H1 (cell line): Measurements from ENCODE around the gene ATXN1L. TPM values are rescaled to one million over a fixed set of nuclear protein-coding genes. Genes with fewer than 3 reads are reported as not detected.

ENCODE experiments used
- CTCF ChIA-PET: fragments of 300-600 bp; sonication (Branson Sonifier 250); formaldehyde crosslinking; loops from one replicate; lab custom pipeline; 2021; ENCODE audit not compliant: partially characterized antibody; lab: Charles Lee
- POLR2A ChIA-PET: fragments of 300-600 bp; sonication (Branson Sonifier 250); formaldehyde crosslinking; loops from one replicate; lab custom pipeline; 2021; ENCODE audit warnings: inconsistent platforms; ENCODE audit not compliant: partially characterized antibody; lab: Charles Lee
- DNase-seq, 2 experiments: peaks; one replicate each; pipeline versions ENCODE4 v3.0.0 to v3.0.0-alpha.2; 2010 to 2022; ENCODE audit warnings: low spot score in 2 of 2, low read depth in 1 of 2, mixed read lengths in 1 of 2
- FAIRE-seq: peaks from 2 replicates; lab custom pipeline; 2011; peaks lifted over from hg19 to GRCh38; lab: Jason Lieb, UNC
- H2AFZ ChIP-seq: 2 replicates; pipeline ENCODE4 v1.8.1; 2012; ENCODE audit warnings: low read length, inconsistent platforms
- H2AK5ac ChIP-seq: 2 replicates; pipeline ENCODE4 v1.6.1; 2013; ENCODE audit warnings: low read depth, low read length
- H2BK120ac ChIP-seq: replicated peaks from 2 replicates; pipeline ENCODE3; 2013; ENCODE audit warnings: low read depth, low read length, inconsistent platforms
- H2BK12ac ChIP-seq: 2 replicates; pipeline ENCODE4 v1.6.1; 2013; ENCODE audit warnings: low read depth, low read length
- H2BK15ac ChIP-seq: 2 replicates; pipeline ENCODE4 v1.6.1; 2013; ENCODE audit warnings: low read length
- H2BK20ac ChIP-seq: 2 replicates; pipeline ENCODE4 v1.6.1; 2013; ENCODE audit warnings: low read length
- H2BK5ac ChIP-seq: 2 replicates; pipeline ENCODE4 v1.6.1; 2013; ENCODE audit warnings: low read depth, low read length
- H3K14ac ChIP-seq: 2 replicates; pipeline ENCODE4 v1.6.1; 2013; ENCODE audit warnings: inconsistent platforms; ENCODE audit not compliant: insufficient read length
- H3K18ac ChIP-seq: 2 replicates; pipeline ENCODE4 v1.6.1; 2013; ENCODE audit warnings: low read length; ENCODE audit errors: extremely low read depth
- H3K23ac ChIP-seq: 2 replicates; pipeline ENCODE4 v1.6.1; 2013; ENCODE audit warnings: inconsistent platforms; ENCODE audit not compliant: insufficient read length
- H3K23me2 ChIP-seq: 2 replicates; pipeline ENCODE4 v1.6.1; 2013; ENCODE audit warnings: low read depth, low read length
- H3K27ac ChIP-seq: 2 replicates; pipeline ENCODE4 v1.6.1; 2011; ENCODE audit warnings: low read depth, low read length, inconsistent platforms
- H3K27me3 ChIP-seq, 4 experiments: replicated peaks in 1 of 4; 1 replicate in 1 of 4; 2 replicates in 3 of 4; pipeline versions ENCODE4 v1.6.1 to v1.8.1; 2011 to 2013; ENCODE audit warnings: low read length in 3 of 4, mild to moderate bottlenecking in 3 of 4, inconsistent platforms in 2 of 4, mixed read lengths in 2 of 4, moderate library complexity in 1 of 4; ENCODE audit not compliant: control insufficient read depth in 3 of 4, insufficient read depth in 3 of 4; ENCODE audit errors: extremely low read depth in 1 of 4
- H3K36me3 ChIP-seq, 4 experiments: 2 replicates each; pipeline versions ENCODE4 v1.6.1 to v1.8.1; 2011 to 2013; ENCODE audit warnings: mild to moderate bottlenecking in 4 of 4, low read length in 3 of 4, moderate library complexity in 2 of 4, control low read depth in 1 of 4, inconsistent platforms in 1 of 4; ENCODE audit not compliant: insufficient read depth in 4 of 4, control insufficient read depth in 2 of 4
- H3K4ac ChIP-seq: replicated peaks from 2 replicates; pipeline ENCODE3; 2013; ENCODE audit warnings: low read length, low read depth, mixed read lengths, inconsistent platforms; ENCODE audit not compliant: insufficient read length
- H3K4me1 ChIP-seq, 4 experiments: replicated peaks in 1 of 4; 1 replicate in 1 of 4; 2 replicates in 3 of 4; pipeline versions ENCODE4 v1.6.1 to v1.8.1; 2011 to 2013; ENCODE audit warnings: low read length in 3 of 4, inconsistent platforms in 2 of 4, mixed read lengths in 1 of 4; ENCODE audit not compliant: insufficient read depth in 4 of 4, control insufficient read depth in 3 of 4
- H3K4me2 ChIP-seq, 2 experiments: 2 replicates each; pipeline versions ENCODE4 v1.6.1 to v1.8.1; 2011 to 2013; ENCODE audit warnings: low read depth in 2 of 2, low read length in 2 of 2, control low read depth in 1 of 2, inconsistent platforms in 1 of 2, mild to moderate bottlenecking in 1 of 2; ENCODE audit not compliant: insufficient read depth in 1 of 2
- H3K4me3 ChIP-seq, 4 experiments: fragments of 200-600, 300-600 bp in 1 of 4; sonication (generic), shearing (Covaris generic), sonication (Bioruptor Twin) in 1 of 4; 2 replicates each; pipeline versions ENCODE4 v1.5.1 to v1.8.1; 2011 to 2016; ENCODE audit warnings: low read length in 4 of 4, low read depth in 3 of 4, control low read depth in 2 of 4, inconsistent platforms in 2 of 4, mild to moderate bottlenecking in 2 of 4, mixed read lengths in 1 of 4, moderate library complexity in 1 of 4; ENCODE audit not compliant: insufficient read depth in 2 of 4; ENCODE audit errors: extremely low read depth in 1 of 4
- H3K56ac ChIP-seq: replicated peaks from 2 replicates; pipeline ENCODE3; 2013; ENCODE audit warnings: low read depth, mild to moderate bottlenecking, mixed read lengths, low read length, inconsistent platforms; ENCODE audit not compliant: insufficient read length
- H3K79me1 ChIP-seq: 2 replicates; pipeline ENCODE4 v1.6.1; 2013; ENCODE audit warnings: low read depth, low read length, control low read depth
- H3K79me2 ChIP-seq, 2 experiments: 2 replicates each; pipeline versions ENCODE4 v1.6.1 to v1.8.1; 2012 to 2013; ENCODE audit warnings: low read length in 2 of 2, mild to moderate bottlenecking in 2 of 2, inconsistent platforms in 1 of 2; ENCODE audit not compliant: insufficient read depth in 2 of 2, control insufficient read depth in 1 of 2
- H3K9ac ChIP-seq, 4 experiments: replicated peaks in 1 of 4; 1 replicate in 1 of 4; 2 replicates in 3 of 4; pipeline versions ENCODE4 v1.6.1 to v1.8.1; 2011 to 2013; ENCODE audit warnings: low read depth in 3 of 4, low read length in 3 of 4, control low read depth in 2 of 4, mild to moderate bottlenecking in 2 of 4, moderate library complexity in 2 of 4, inconsistent platforms in 1 of 4; ENCODE audit errors: extremely low read depth in 1 of 4
- H3K9me3 ChIP-seq, 2 experiments: 2 replicates each; pipeline versions ENCODE4 v1.6.1 to v1.8.1; 2012 to 2013; ENCODE audit warnings: mild to moderate bottlenecking in 2 of 2, moderate library complexity in 2 of 2, control low read depth in 1 of 2, inconsistent platforms in 1 of 2, low read depth in 1 of 2, low read length in 1 of 2, mixed read lengths in 1 of 2; ENCODE audit not compliant: insufficient read depth in 2 of 2
- H4K20me1 ChIP-seq, 2 experiments: replicated peaks in 1 of 2; 2 replicates each; pipeline versions ENCODE3 to v1.8.1; 2011 to 2013; ENCODE audit warnings: inconsistent platforms in 2 of 2, low read length in 2 of 2, mild to moderate bottlenecking in 1 of 2; ENCODE audit not compliant: insufficient read depth in 2 of 2, control insufficient read depth in 1 of 2
- H4K5ac ChIP-seq: 2 replicates; pipeline ENCODE4 v1.6.1; 2013; ENCODE audit warnings: low read length, low read depth, mixed read lengths, inconsistent platforms; ENCODE audit not compliant: insufficient read length
- H4K8ac ChIP-seq: 2 replicates; pipeline ENCODE4 v1.8.0; 2013; ENCODE audit warnings: mild to moderate bottlenecking, moderate library complexity, low read length, inconsistent platforms; ENCODE audit not compliant: insufficient read depth; ENCODE audit errors: extremely low read depth
- H4K91ac ChIP-seq: replicated peaks from 2 replicates; pipeline ENCODE3; 2013; ENCODE audit warnings: low read length, mixed read lengths, inconsistent platforms; ENCODE audit not compliant: insufficient read length
- CREB1 ChIP-seq: IDR thresholded peaks from 2 replicates; pipeline ENCODE4 v1.6.1; 2012; ENCODE audit warnings: inconsistent platforms
- MAFK ChIP-seq: IDR thresholded peaks from 2 replicates; pipeline ENCODE4 v1.6.1; 2012; ENCODE audit warnings: low read depth, mild to moderate bottlenecking, improper control_type of control experiment, low read length
- NANOG ChIP-seq: IDR thresholded peaks from 2 replicates; pipeline ENCODE4 v1.6.1; 2011; ENCODE audit warnings: low read length, low read depth, mild to moderate bottlenecking, inconsistent platforms; ENCODE audit not compliant: insufficient read depth, poor library complexity, severe bottlenecking
- POLR2AphosphoS5 ChIP-seq: IDR thresholded peaks from 2 replicates; pipeline ENCODE4 v1.6.1; 2011; ENCODE audit warnings: low read depth, low read length
- RAD21 ChIP-seq, 2 experiments: IDR thresholded peaks in 1 of 2; conservative IDR thresholded peaks in 1 of 2; 2 replicates each; pipeline ENCODE4 v1.6.1; 2011; ENCODE audit warnings: low read depth in 2 of 2, low read length in 2 of 2, improper control_type of control experiment in 1 of 2, inconsistent platforms in 1 of 2, mild to moderate bottlenecking in 1 of 2, moderate library complexity in 1 of 2
- SP4 ChIP-seq: IDR thresholded peaks from 2 replicates; pipeline ENCODE4 v1.6.1; 2012; ENCODE audit warnings: low read length, inconsistent platforms
- WGBS, 2 experiments: shearing (Covaris generic) in 1 of 2; methylation state at CpG; one replicate each; pipeline versions ENCODE4 v1.1.6 to v1.1.7; 2013 to 2015; ENCODE audit warnings: low lambda C conversion rate in 2 of 2, mixed read lengths in 2 of 2, inconsistent platforms in 1 of 2, low coverage in 1 of 2, missing lambda C conversion rate in 1 of 2; ENCODE audit not compliant: insufficient replicate concordance in 2 of 2, insufficient coverage in 1 of 2, insufficient read length in 1 of 2; ENCODE audit errors: extremely low coverage in 1 of 2, missing lambda C conversion rate in 1 of 2; 5-methylcytosine and 5-hydroxymethylcytosine counted together
- polyA plus RNA-seq, 7 experiments: library from polyadenylated mRNA; depleted of rRNA in 3 of 7; stranded (reverse) in 5 of 7; unstranded in 2 of 7; fragments of >200 nt in 5 of 7; fragments of 200-250 nt in 2 of 7; gene quantifications; 1 replicate in 5 of 7; 2 replicates in 1 of 7; 4 replicates in 1 of 7; pipeline versions ENCODE4 v1.2.1 to v1.2.3, GENCODE V29; 2011 to 2013; ENCODE audit warnings: missing spikeins in 2 of 7, mixed read lengths in 2 of 7
- total RNA-seq: library from RNA; stranded (reverse); fragmentation: NEBNext Ultra II Directional; extraction: Animal tissue kit (Norgen Biotek cat#: 25700); gene quantifications from 2 replicates; pipeline ENCODE4 v1.2.1, GENCODE V29; 2021

The ATXN1L gene
- total and polyA plus RNA-seq, 2 of the 8 experiments (the other 6 are each of a cell fraction or from before 2014, with no cell fraction given): 12.1 to 23.8 TPM

DNA sequence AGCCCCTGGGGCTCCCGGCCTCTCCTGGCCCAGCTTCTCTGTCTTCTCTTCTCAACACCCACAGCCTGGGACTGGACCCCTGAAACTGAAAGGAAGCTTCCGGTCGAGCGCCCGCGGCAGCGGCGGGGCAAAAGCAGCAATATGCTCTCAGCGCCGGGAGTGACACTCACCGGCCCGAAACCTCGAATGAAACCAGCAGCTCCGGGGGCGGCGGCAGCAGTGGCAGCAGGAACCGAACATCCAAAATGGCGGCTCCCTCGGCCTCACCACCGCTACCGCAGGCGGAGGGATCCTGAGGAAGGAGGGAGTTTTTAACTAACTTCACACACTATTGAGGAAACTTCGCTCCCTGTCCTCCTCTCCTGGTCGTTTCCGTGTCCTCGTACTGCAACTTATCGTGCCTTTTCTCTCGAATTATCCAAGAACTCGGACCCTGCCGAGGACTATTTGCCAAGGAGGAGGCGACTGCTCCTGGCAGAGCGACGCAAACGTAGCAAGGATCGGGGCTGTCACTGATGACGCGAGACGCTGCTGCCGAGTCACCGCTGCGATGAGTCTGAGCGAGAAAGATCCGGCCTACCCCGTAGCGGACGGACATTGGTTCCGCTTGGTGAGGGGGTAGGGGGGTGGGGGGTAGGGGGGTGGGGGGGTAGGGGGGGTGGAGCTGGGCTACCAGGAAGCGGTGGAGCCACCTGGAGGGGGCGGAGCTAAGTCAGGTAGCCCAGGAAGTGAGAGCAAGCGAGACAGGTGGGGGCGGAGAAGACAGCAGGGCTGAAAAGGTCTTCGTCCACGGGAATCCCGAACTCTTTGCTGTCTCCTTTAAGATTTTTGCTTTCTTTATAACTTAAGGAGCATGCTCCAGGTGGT, 37.0 kb upstream of the ATXN1L start, which contains the start of gene AP1G1:
TSS of gene AP1G1 (minus strand) at position 242 of the 867 bp plus-strand sequence. CDS start 19,355 bp downstream, outside the sequence.
- CTCF ChIA-PET: interaction anchor here (0.8 kb wide), 1 partner anchor 57 kb away, joined by 3 read pairs; no protein-coding TSS in a partner anchor
- no peak for TF ChIP-seq RAD21 (IDR thresholded peaks at IDR 0.05 in 1 of 2, conservative IDR thresholded peaks at IDR 0.05 in 1 of 2; ENCODE audit: low read depth in 2 of 2, low read length in 2 of 2)
- TF ChIP-seq MAFK: peak; percentile 62; the same call in 1 of the 2 replicates
- TF ChIP-seq NANOG: no peak
- TF ChIP-seq POLR2AphosphoS5: peak; percentile 91
- TF ChIP-seq SP4: no peak; the same call in 1 of the 2 replicates
- peak; percentile 98 for TF ChIP-seq CREB1

More for the DNA sequence above, 37.0 kb upstream of the ATXN1L start, which contains the start of gene AP1G1:
- Histone ChIP-seq H2BK12ac (peak within 1 kb of the TSS; percentile 100; the same call in 1 of the 2 replicates), H3K4me1 (peaks cover 0 to 3% (median 0%) of the 10 kb centered on the region in 4 experiments; a peak in 2 of 7 replicates), H3K18ac (peak within 1 kb of the TSS; percentile 98), H3K14ac (no peak within 1 kb of the TSS), H3K4me3 (peak within 1 kb of the TSS; percentile 81 to 97 (median 86)), H3K27ac (peak within 1 kb of the TSS; percentile 100), H3K36me3 (peaks cover 0 to 7% (median 0%) of the 10 kb centered on the region in 4 experiments; a peak in 1 of 8 replicates), H4K8ac (peak within 1 kb of the TSS; percentile 99; the same call in 1 of the 2 replicates), H2BK20ac (no peak within 1 kb of the TSS), H2AK5ac (no peak within 1 kb of the TSS; the same call in 1 of the 2 replicates), H4K5ac (peak within 1 kb of the TSS; percentile 97), H3K23ac (no peak within 1 kb of the TSS), H3K79me1 (peaks cover 3% of the 10 kb centered on the region; the same call in 1 of the 2 replicates), H2BK15ac (peak within 1 kb of the TSS; percentile 46; the same call in 1 of the 2 replicates), H3K27me3 (no peaks in the 10 kb centered on the region), H3K4me2 (peak within 1 kb of the TSS; percentile 76 to 84), H4K20me1 (no peaks in the 10 kb centered on the region), H2BK120ac (peak within 1 kb of the TSS; percentile 75), H3K9ac (peak within 1 kb of the TSS; percentile 95 to 100 (median 99)), H3K79me2 (peaks cover 13 to 42% of the 10 kb centered on the region in 2 experiments), H4K91ac (peak within 1 kb of the TSS; percentile 90), H3K9me3 (no peaks in the 10 kb centered on the region), H2BK5ac (peak within 1 kb of the TSS; percentile 100), H3K23me2 (peaks cover 6% of the 10 kb centered on the region), H2AFZ (peak within 1 kb of the TSS; percentile 100), H3K56ac (peak within 1 kb of the TSS; percentile 94), H3K4ac (peak within 1 kb of the TSS; percentile 74)
- DNase-seq: peak; percentile 88 to 92
- 1% methylated on average over 52 of the region's 54 CpGs; no CpG with 5 or more reads in 1 of the 2 experiments for WGBS, 2 experiments
- FAIRE-seq: no peak
- POLR2A ChIA-PET: interaction anchor here (0.6 to 2.6 kb wide), 22 partner anchors 8 to 181 kb away, joined by 3 to 11 read pairs (median 4); partner anchors contain the start of genes ATXN1L and IST1
